HepG2 (cell line): ENCODE measurements around the gene NKAIN2. TPM values are rescaled to one million over a fixed set of nuclear protein-coding genes. Genes with fewer than 3 reads are reported as not detected.

Experiments
- ATAC-seq: fragments of 200-7000 bp; cut with Tn5 transposase; 3 replicates; pipeline ENCODE4 v1.9.1; 2020; ENCODE audit warnings: mild to moderate bottlenecking, moderate library complexity
- BruUV-seq: library from RNA; stranded (reverse); fragments of 400-500 nt; replicated peaks from 2 replicates; lab custom pipeline; 2021; lab: Mats Ljungman, UMichigan
- CTCF ChIA-PET: fragments of 300-600 bp; formaldehyde crosslinking; extraction: SDS; loops from one replicate; lab custom pipeline; 2021; ENCODE audit warnings: low total read pairs, inconsistent platforms, low intra/inter-chr PET ratio; lab: Yijun Ruan, JAX
- POLR2A ChIA-PET: fragments of 350-600 bp; sonication (Branson Sonifier 250); formaldehyde crosslinking; loops from one replicate; lab custom pipeline; 2020; ENCODE audit warnings: antibody characterized with exemption, inconsistent platforms; lab: Yijun Ruan, JAX
- DNase-seq: peaks from one replicate; pipeline ENCODE4 v3.0.0-alpha.2; 2015; ENCODE audit warnings: low spot score
- FAIRE-seq: peaks from 3 replicates; lab custom pipeline; 2011; peaks lifted over from hg19 to GRCh38; lab: Jason Lieb, UNC
- H2AFZ ChIP-seq: one replicate; pipeline ENCODE4 v1.6.1; 2011; ENCODE audit warnings: low read length, inconsistent platforms
- H3K27ac ChIP-seq: fragments of 300-600 bp; 3 replicates; pipeline ENCODE4 v1.8.0; 2011; ENCODE audit warnings: mixed run types, mild to moderate bottlenecking, mixed read lengths, low read length, inconsistent platforms; ENCODE audit not compliant: insufficient read depth; ENCODE audit errors: extremely low read length
- H3K27me3 ChIP-seq, 2 experiments: fragments of 200-600 bp in 1 of 2; 2 replicates in 1 of 2; 3 replicates in 1 of 2; pipeline versions ENCODE4 v1.6.0 to v1.8.0; 2011; ENCODE audit warnings: low read length in 2 of 2, mild to moderate bottlenecking in 2 of 2, moderate library complexity in 2 of 2, inconsistent platforms in 1 of 2; ENCODE audit not compliant: insufficient read depth in 2 of 2, control insufficient read depth in 1 of 2
- H3K36me3 ChIP-seq, 2 experiments: fragments of 200-600 bp in 1 of 2; replicated peaks in 1 of 2; 2 replicates in 1 of 2; 3 replicates in 1 of 2; pipeline versions ENCODE4 v1.5.1 to v1.8.0; 2011; ENCODE audit warnings: low read length in 2 of 2, inconsistent platforms in 1 of 2; ENCODE audit not compliant: insufficient read depth in 2 of 2, control insufficient read depth in 1 of 2
- H3K4me1 ChIP-seq: 2 replicates; pipeline ENCODE4 v1.5.1; 2012; ENCODE audit warnings: low read length, inconsistent platforms; ENCODE audit not compliant: insufficient read depth
- H3K4me2 ChIP-seq: 2 replicates; pipeline ENCODE4 v1.6.0; 2011; ENCODE audit warnings: low read depth, low read length, inconsistent platforms
- H3K4me3 ChIP-seq, 3 experiments: fragments of 200-600 bp in 1 of 3; sonication (generic), shearing (Covaris generic) in 1 of 3; replicated peaks in 1 of 3; 2 replicates each; pipeline ENCODE4 v1.5.1; 2011 to 2016; ENCODE audit warnings: low read length in 3 of 3, inconsistent platforms in 2 of 3, low read depth in 2 of 3, mild to moderate bottlenecking in 2 of 3, control low read depth in 1 of 3, mixed read lengths in 1 of 3; ENCODE audit not compliant: insufficient read depth in 1 of 3
- H3K79me2 ChIP-seq: one replicate; pipeline ENCODE4 v1.6.1; 2011; ENCODE audit warnings: low read length, inconsistent platforms; ENCODE audit not compliant: insufficient read depth
- H3K9ac ChIP-seq: 2 replicates; pipeline ENCODE4 v1.6.0; 2011; ENCODE audit warnings: mild to moderate bottlenecking, low read depth, low read length, inconsistent platforms; ENCODE audit not compliant: insufficient read depth
- H3K9me3 ChIP-seq: 2 replicates; pipeline ENCODE4 v1.5.1; 2012; ENCODE audit warnings: mild to moderate bottlenecking, low read length
- H4K20me1 ChIP-seq: 2 replicates; pipeline ENCODE4 v1.6.0; 2011; ENCODE audit warnings: inconsistent platforms, mild to moderate bottlenecking, low read length, moderate library complexity; ENCODE audit not compliant: insufficient read depth
- ATF7 ChIP-seq, 2 experiments: fragments of 450-650 bp in 1 of 2; sonication (generic) in 1 of 2; formaldehyde crosslinking in 1 of 2; IDR thresholded peaks; 2 replicates each; pipeline versions ENCODE4 v1.4.0 to v1.6.1; 2016 to 2020; ENCODE audit warnings: antibody characterized with exemption in 1 of 2, mild to moderate bottlenecking in 1 of 2, missing genetic modification reagents in 1 of 2
- BHLHE40 ChIP-seq: IDR thresholded peaks from 2 replicates; pipeline ENCODE4 v1.6.1; 2011; ENCODE audit warnings: low read length, improper control_type of control experiment
- DMAP1 ChIP-seq: IDR thresholded peaks from 2 replicates; pipeline ENCODE4 v1.6.1; 2016
- HDAC6 ChIP-seq: fragments of 200-600 bp; sonication (generic); IDR thresholded peaks from 2 replicates; pipeline ENCODE4 v1.7.0; 2017; ENCODE audit warnings: mild to moderate bottlenecking, antibody characterized with exemption, low read length, low read depth
- KDM5B ChIP-seq: sonication (generic); formaldehyde crosslinking; IDR thresholded peaks from 2 replicates; pipeline ENCODE4 v1.4.0; 2020; ENCODE audit warnings: missing genetic modification reagents, mild to moderate bottlenecking, borderline replicate concordance
- NCOA5 ChIP-seq: sonication (generic); formaldehyde crosslinking; IDR thresholded peaks from 2 replicates; pipeline ENCODE4 v1.4.0; 2020; ENCODE audit warnings: missing genetic modification reagents
- POGK ChIP-seq: sonication (generic); formaldehyde crosslinking; conservative IDR thresholded peaks from 2 replicates; pipeline ENCODE4 v1.8.0; 2022; ENCODE audit warnings: mild to moderate bottlenecking, moderate library complexity, missing genetic modification reagents
- POLR2G ChIP-seq: fragments of 200-400 bp; formaldehyde crosslinking; IDR thresholded peaks from 2 replicates; pipeline ENCODE4 v1.6.1; 2018; ENCODE audit warnings: mild to moderate bottlenecking, low read depth, low read length, moderate library complexity
- RFX3 ChIP-seq: IDR thresholded peaks from 2 replicates; pipeline ENCODE4 v1.6.1; 2016; ENCODE audit warnings: missing biosample characterization, missing genetic modification reagents
- SOX5 ChIP-seq: IDR thresholded peaks from 2 replicates; pipeline ENCODE4 v1.6.1; 2016; ENCODE audit warnings: borderline replicate concordance
- TRIM24 ChIP-seq: sonication (generic); formaldehyde crosslinking; IDR thresholded peaks from 2 replicates; pipeline ENCODE4 v1.8.0; 2022; ENCODE audit warnings: mild to moderate bottlenecking, missing genetic modification reagents
- ZFP37 ChIP-seq: sonication (generic); formaldehyde crosslinking; IDR thresholded peaks from 2 replicates; pipeline ENCODE4 v1.4.0; 2020; ENCODE audit warnings: missing genetic modification reagents, borderline replicate concordance
- ZKSCAN5 ChIP-seq: sonication (generic); formaldehyde crosslinking; IDR thresholded peaks from 2 replicates; pipeline ENCODE4 v1.5.1; 2020; ENCODE audit warnings: mild to moderate bottlenecking, missing genetic modification reagents
- ZNF30 ChIP-seq: sonication (generic); formaldehyde crosslinking; IDR thresholded peaks from 2 replicates; pipeline ENCODE4 v1.5.0; 2020; ENCODE audit warnings: mild to moderate bottlenecking, missing genetic modification reagents
- ZNF44 ChIP-seq: sonication (generic); formaldehyde crosslinking; IDR thresholded peaks from 2 replicates; pipeline ENCODE4 v1.5.1; 2020; ENCODE audit warnings: mild to moderate bottlenecking, missing genetic modification reagents
- ZNF740 ChIP-seq: sonication (generic); formaldehyde crosslinking; IDR thresholded peaks from 2 replicates; pipeline ENCODE4 v1.4.0; 2020; ENCODE audit warnings: missing genetic modification reagents
- ZNF788 ChIP-seq: sonication (generic); formaldehyde crosslinking; IDR thresholded peaks from 2 replicates; pipeline ENCODE4 v1.5.0; 2020; ENCODE audit warnings: mild to moderate bottlenecking, missing genetic modification reagents, borderline replicate concordance
- WGBS: methylation state at CpG from one replicate; pipeline ENCODE4 v1.1.6; 2017; ENCODE audit warnings: low lambda C conversion rate; 5-methylcytosine and 5-hydroxymethylcytosine counted together
- in situ Hi-C: cut with HindIII; loops from 2 replicates; pipeline ENCODE4 v1.10.0; 2017; ENCODE audit warnings: low pct_unique_long_range_greater_than_20kb; ENCODE audit not compliant: extremely low pct_ligation_motif_present
- intact Hi-C: fragments of 100-400 bp; cut with micrococcal nuclease; formaldehyde crosslinking; loops from one replicate; pipeline ENCODE4 v1.10.0; 2022; ENCODE audit not compliant: unreplicated experiment
- polyA plus RNA-seq, 8 experiments: library from polyadenylated mRNA; depleted of rRNA in 3 of 8; stranded (reverse) in 7 of 8; unstranded in 1 of 8; fragments of >200 nt; fragmentation: Illumina TruSeq in 4 of 8; extraction: Trizol in 4 of 8; gene quantifications; 2 replicates each; pipeline versions ENCODE4 v1.2.1 to v1.2.3, GENCODE V29; 2011 to 2016; ENCODE audit warnings: low read depth in 4 of 8, missing spikeins in 1 of 8, mixed read lengths in 1 of 8; ENCODE audit not compliant: insufficient read depth in 1 of 8
- total RNA-seq, 5 experiments: library from RNA; depleted of rRNA; stranded (reverse); fragments of >200 nt; fragmentation: Illumina TruSeq; extraction: Trizol; gene quantifications; 2 replicates each; pipeline ENCODE4 v1.2.3, GENCODE V29; 2016; ENCODE audit warnings: low read depth in 1 of 5

The NKAIN2 gene
- total and polyA plus RNA-seq, 2 of the 13 experiments (the other 11 are each of a cell fraction or from before 2014, with no cell fraction given): not detected

GRCh38 chr6:124493259-124493658 is 689.6 kb downstream of the NKAIN2 start:
- Histone ChIP-seq H3K4me3 (no peak overlapping the region), H3K27me3 (no peaks in the 10 kb centered on the region), H3K79me2 (no peaks in the 10 kb centered on the region), H3K36me3 (no peaks in the 10 kb centered on the region), H3K4me1 (no peaks in the 10 kb centered on the region), H2AFZ (no peak overlapping the region), H3K27ac (no peak overlapping the region), H3K4me2 (no peak overlapping the region), H3K9me3 (no peaks in the 10 kb centered on the region), H3K9ac (no peak overlapping the region), H4K20me1 (no peaks in the 10 kb centered on the region)
- in situ Hi-C loops (no loop called here), intact Hi-C loops (no loop called here)
- TF ChIP-seq ZNF788 (CRISPR knock-in tag) (no peak), ATF7 (IDR thresholded peaks at IDR 0.05) (no peak), ATF7 (CRISPR knock-in tag; IDR thresholded peaks at IDR 0.05) (no peak), HDAC6 (no peak), SOX5 (CRISPR knock-in tag) (no peak), NCOA5 (no peak), RFX3 (CRISPR knock-in tag) (no peak), DMAP1 (CRISPR knock-in tag) (no peak), ZNF30 (CRISPR knock-in tag) (no peak)
- 0% methylated on average over 1 of the region's 1 CpG for WGBS
- no peak for DNase-seq
- CTCF ChIA-PET: no interaction called here
- POLR2A ChIA-PET: no interaction called here
- BruUV-seq: no TSS peak
- no peak for ATAC-seq
- no peak for FAIRE-seq

- H3K4me1 ChIP-seq: no peaks in the 10 kb centered on the region
- POLR2A ChIA-PET: no interaction called here
- no peak overlapping the region for H3K4me2 ChIP-seq
- DNase-seq (no peak), FAIRE-seq (no peak), ATAC-seq (no peak)
- H3K9ac ChIP-seq: no peak overlapping the region
- H3K4me3 ChIP-seq: no peak overlapping the region
- in situ Hi-C loops: no loop called here
- no peaks in the 10 kb centered on the region for H3K27me3 ChIP-seq
- no peak overlapping the region for H3K27ac ChIP-seq
- CTCF ChIA-PET: no interaction called here
- WGBS: 2% methylated on average over 2 of the region's 2 CpGs
- intact Hi-C loops: no loop called here
- no peaks in the 10 kb centered on the region for H4K20me1 ChIP-seq
- no peaks in the 10 kb centered on the region for H3K9me3 ChIP-seq
- H3K79me2 ChIP-seq: no peaks in the 10 kb centered on the region
- BruUV-seq: no TSS peak
- no peak overlapping the region for H2AFZ ChIP-seq
- no peaks in the 10 kb centered on the region for H3K36me3 ChIP-seq
- TF ChIP-seq ZNF740 (CRISPR knock-in tag): no peak
- TF ChIP-seq ZNF44: no peak
- TF ChIP-seq ZKSCAN5 (CRISPR knock-in tag): no peak
- TF ChIP-seq BHLHE40: no peak
- TF ChIP-seq ZFP37 (CRISPR knock-in tag): no peak
- TF ChIP-seq POLR2G: no peak
- TF ChIP-seq POGK (CRISPR knock-in tag): no peak
- TF ChIP-seq KDM5B (CRISPR knock-in tag): no peak
- no peak for TF ChIP-seq TRIM24 (CRISPR knock-in tag)
These were observed 691.4 kb downstream of the NKAIN2 start for GRCh38 chr6:124494956-124495664.
